ENCODE results near the gene KRT82.

DNA sequence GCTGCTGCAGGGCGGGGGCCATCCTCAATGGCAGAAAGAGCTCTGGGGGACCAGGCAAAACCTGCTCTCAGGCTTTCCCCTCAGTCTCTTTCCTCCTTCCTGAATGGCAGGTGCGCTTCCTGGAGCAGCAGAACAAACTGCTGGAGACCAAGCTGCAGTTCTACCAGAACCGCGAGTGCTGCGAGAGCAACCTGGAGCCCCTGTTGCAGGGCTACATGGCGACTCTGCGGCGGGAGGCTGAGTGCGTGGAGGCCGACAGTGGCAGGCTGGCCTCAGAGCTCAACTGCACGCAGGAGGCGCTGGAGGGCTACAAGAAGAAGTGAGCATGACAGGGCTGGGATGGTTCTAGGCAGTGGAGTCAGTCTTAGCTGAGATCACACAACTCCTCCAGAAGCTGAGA is 62.0 kb downstream of the KRT82 start:
- TF ChIP-seq, protein P1, sequence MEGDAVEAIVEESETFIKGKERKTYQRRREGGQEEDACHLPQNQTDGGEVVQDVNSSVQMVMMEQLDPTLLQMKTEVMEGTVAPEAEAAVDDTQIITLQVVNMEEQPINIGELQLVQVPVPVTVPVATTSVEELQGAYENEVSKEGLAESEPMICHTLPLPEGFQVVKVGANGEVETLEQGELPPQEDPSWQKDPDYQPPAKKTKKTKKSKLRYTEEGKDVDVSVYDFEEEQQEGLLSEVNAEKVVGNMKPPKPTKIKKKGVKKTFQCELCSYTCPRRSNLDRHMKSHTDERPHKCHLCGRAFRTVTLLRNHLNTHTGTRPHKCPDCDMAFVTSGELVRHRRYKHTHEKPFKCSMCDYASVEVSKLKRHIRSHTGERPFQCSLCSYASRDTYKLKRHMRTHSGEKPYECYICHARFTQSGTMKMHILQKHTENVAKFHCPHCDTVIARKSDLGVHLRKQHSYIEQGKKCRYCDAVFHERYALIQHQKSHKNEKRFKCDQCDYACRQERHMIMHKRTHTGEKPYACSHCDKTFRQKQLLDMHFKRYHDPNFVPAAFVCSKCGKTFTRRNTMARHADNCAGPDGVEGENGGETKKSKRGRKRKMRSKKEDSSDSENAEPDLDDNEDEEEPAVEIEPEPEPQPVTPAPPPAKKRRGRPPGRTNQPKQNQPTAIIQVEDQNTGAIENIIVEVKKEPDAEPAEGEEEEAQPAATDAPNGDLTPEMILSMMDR (IDR thresholded peaks at IDR 0.05): no peak
- TF ChIP-seq POLR2AphosphoS5 (IDR thresholded peaks at IDR 0.05) (no peak), POLR2A (IDR thresholded peaks at IDR 0.05) (no peak)

Measured in prostate gland (tissue), 2 donors.